Psoas muscle (tissue), 8 donors: ENCODE results near the gene PAQR3. TPM values are rescaled to one million over a fixed set of nuclear protein-coding genes. Genes with fewer than 3 reads are reported as not detected.
A peak's percentile ranks its signal among the peaks of the same experiment; 100 is the strongest.
"Not testable (repeated sequence)": the region's sequence is repeated elsewhere in the genome, so short reads cannot be mapped to it uniquely, and the experiment has no call there.

Experiments
- ATAC-seq, 4 donors: fragments of 200-7000 bp; cut with Tn5 transposase; one replicate each; pipeline ENCODE4 v1.9.1; 2020; ENCODE audit warnings: moderate library complexity in 3 of 4, mild to moderate bottlenecking in 2 of 4
- DNase-seq, 2 donors: peaks; one replicate each; pipeline ENCODE4 v3.0.0-alpha.2; 2020
- H3K27ac ChIP-seq: fragments of 200-600 bp; one replicate; pipeline ENCODE4 v1.8.0; 2022
- H3K27me3 ChIP-seq, 3 donors: fragments of 200-600 bp in 1 of 3; one replicate each; pipeline versions ENCODE4 v1.6.1 to v1.8.0; 2013 to 2022; ENCODE audit warnings: low read length in 2 of 3, mild to moderate bottlenecking in 2 of 3, moderate library complexity in 1 of 3; ENCODE audit not compliant: insufficient read depth in 3 of 3
- H3K36me3 ChIP-seq, 2 donors: fragments of 200-600 bp in 1 of 2; one replicate each; pipeline versions ENCODE4 v1.6.1 to v1.8.0; 2013 to 2022; ENCODE audit warnings: low read depth in 1 of 2, mild to moderate bottlenecking in 1 of 2, moderate library complexity in 1 of 2; ENCODE audit not compliant: insufficient read depth in 1 of 2
- H3K4me1 ChIP-seq: fragments of 200-600 bp; one replicate; pipeline ENCODE4 v1.8.0; 2022
- H3K4me3 ChIP-seq: fragments of 200-600 bp; one replicate; pipeline ENCODE4 v1.8.0; 2022; ENCODE audit warnings: mild to moderate bottlenecking
- H3K9me3 ChIP-seq: fragments of 200-600 bp; one replicate; pipeline ENCODE4 v1.8.0; 2022
- WGBS, 3 donors: extraction: QIAGEN DNeasy Blood & Tissue Kit; methylation state at CpG; one replicate each; pipeline versions ENCODE4 v1.1.6 to v1.1.7; 2013; 5-methylcytosine and 5-hydroxymethylcytosine counted together
- intact Hi-C, 2 donors: fragments of 100-400 bp; cut with DNase I; formaldehyde crosslinking; loops; one replicate each; pipeline versions ENCODE4 v1.11.0 to v1.14.2; 2022
- polyA plus RNA-seq, 3 donors: library from polyadenylated mRNA; stranded (reverse); fragments of 200-250 nt; gene quantifications; one replicate each; pipeline ENCODE4 v1.2.3, GENCODE V29; 2013
- total RNA-seq, 4 donors: library from RNA; stranded (reverse); fragmentation: NEBNext Ultra II Directional in 2 of 4; extraction: Animal tissue kit (Norgen Biotek cat#: 25700) in 2 of 4; gene quantifications; one replicate each; pipeline versions ENCODE4 v1.2.1 to v1.2.4, GENCODE V29; 2021 to 2023
- TF ChIP-seq, protein P1 (sequence below): fragments of 200-600 bp; IDR thresholded peaks from one replicate; pipeline ENCODE4 v1.8.0; 2022; ENCODE audit warnings: antibody characterized with exemption
- donor health status: healthy with polysubstance abuse.
- donor health status: DM: no; HTN: no; CAD: no; lungs with moderate emphysema.
- donor health status: Bipolar disorder and iron deficiency.
- donor health status: healthy.
- donor health status: DM: yes; HTN: yes; CAD: no.
- donor health status: DM: no; HTN: no; CAD: no.
- donor health status: DM: no; HTN: no; CAD: no.
- donor health status: DM: yes; HTN: yes; CAD: no.

Gene PAQR3
- total and polyA plus RNA-seq, 7 donors: 3.9 to 10.7 (median 6.1) TPM

DNA sequence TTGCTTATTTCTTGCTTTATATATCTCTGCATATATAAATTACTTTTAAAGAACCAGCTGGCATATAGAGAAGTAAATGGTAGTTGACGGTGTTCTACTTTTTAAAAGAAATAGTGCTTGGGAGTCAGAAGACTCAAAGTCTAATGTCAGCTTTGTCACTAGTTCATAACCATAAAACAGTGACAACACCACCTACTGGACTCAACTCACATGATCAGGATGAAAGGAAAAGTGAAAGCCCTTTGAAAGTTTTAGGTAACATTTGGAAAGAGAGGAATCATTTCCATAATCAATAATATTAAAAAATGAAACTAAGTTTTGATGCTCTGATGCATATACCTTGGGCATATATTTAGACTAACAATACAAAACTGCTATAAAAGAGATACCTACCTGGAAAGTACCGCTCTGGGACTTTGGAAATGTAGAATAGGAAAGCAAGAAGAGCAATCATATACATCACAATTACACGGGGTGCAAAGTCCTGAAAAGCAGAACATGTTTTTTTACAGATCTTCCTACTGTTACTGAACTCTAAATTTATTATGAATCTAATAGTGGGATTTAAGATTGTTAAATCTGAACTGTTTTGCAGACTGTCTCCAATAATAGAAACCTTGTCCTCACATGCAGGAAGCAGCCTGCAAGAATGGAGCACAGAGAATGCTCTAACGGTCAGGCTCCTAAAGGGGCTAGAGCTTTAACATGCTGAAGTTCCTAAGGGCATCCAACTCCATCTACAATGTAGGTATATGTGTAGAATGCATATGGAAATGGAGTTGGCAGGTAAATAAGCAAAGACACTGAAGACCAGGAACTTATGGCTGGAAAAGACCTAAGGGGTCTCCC lies 15.6 kb downstream of the PAQR3 start:
- DNase-seq: no peak
- 76 to 81% (median 81%) methylated on average over 4 of the region's 4 CpGs for WGBS, 3 donors
- no peaks in the 10 kb centered on the region for H3K4me1 ChIP-seq
- no peaks in the 10 kb centered on the region for H3K9me3 ChIP-seq
- TF ChIP-seq, protein P1, sequence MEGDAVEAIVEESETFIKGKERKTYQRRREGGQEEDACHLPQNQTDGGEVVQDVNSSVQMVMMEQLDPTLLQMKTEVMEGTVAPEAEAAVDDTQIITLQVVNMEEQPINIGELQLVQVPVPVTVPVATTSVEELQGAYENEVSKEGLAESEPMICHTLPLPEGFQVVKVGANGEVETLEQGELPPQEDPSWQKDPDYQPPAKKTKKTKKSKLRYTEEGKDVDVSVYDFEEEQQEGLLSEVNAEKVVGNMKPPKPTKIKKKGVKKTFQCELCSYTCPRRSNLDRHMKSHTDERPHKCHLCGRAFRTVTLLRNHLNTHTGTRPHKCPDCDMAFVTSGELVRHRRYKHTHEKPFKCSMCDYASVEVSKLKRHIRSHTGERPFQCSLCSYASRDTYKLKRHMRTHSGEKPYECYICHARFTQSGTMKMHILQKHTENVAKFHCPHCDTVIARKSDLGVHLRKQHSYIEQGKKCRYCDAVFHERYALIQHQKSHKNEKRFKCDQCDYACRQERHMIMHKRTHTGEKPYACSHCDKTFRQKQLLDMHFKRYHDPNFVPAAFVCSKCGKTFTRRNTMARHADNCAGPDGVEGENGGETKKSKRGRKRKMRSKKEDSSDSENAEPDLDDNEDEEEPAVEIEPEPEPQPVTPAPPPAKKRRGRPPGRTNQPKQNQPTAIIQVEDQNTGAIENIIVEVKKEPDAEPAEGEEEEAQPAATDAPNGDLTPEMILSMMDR: no peak
- H3K4me3 ChIP-seq: no peak overlapping the region
- intact Hi-C loops: no loop called here
- H3K27me3 ChIP-seq: no peaks in the 10 kb centered on the region
- ATAC-seq: no peak
- H3K27ac ChIP-seq: no peak overlapping the region
- H3K36me3 ChIP-seq: peaks cover 2 to 52% of the 10 kb centered on the region in 2 donors

DNA sequence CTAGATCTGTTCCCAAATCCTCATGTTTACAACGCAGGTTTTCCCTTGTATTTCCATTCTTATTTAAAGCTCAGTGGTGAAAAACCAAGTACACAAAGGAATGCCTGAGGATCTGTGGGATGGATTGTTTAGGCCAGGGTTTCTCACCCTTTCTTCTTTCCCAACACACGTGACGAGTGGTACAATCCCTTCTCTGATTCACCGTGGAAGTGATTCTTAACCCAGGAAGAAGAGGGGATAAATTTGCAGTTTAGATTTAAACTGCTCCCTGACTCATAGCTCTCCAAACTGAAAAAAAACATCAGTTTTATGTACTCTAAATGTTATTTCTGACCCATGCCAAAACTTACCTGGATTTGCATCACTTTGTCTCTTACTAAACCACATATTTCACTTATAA lies 17.0 kb downstream of the PAQR3 start:
- H3K36me3 ChIP-seq: peaks cover 2 to 46% of the 10 kb centered on the region in 2 donors

DNA sequence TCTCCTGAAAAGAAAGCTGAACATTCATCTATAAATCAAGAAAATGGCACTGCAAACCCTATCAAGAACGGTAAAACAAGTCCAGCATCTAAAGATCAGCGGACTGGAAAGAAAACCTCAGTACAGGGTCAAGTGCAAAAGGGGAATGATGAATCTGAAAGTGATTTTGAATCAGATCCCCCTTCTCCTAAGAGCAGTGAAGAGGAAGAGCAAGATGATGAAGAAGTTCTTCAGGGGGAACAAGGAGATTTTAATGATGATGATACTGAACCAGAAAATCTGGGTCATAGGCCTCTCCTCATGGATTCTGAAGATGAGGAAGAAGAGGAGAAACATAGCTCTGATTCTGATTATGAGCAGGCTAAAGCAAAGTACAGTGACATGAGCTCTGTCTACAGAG lies 28.6 kb downstream of the PAQR3 start:
- no peaks in the 10 kb centered on the region for H3K27me3 ChIP-seq
- intact Hi-C loops: no loop called here
- H3K27ac ChIP-seq: no peak overlapping the region
- no peak for DNase-seq
- no peak overlapping the region for H3K4me3 ChIP-seq
- peaks cover 3% of the 10 kb centered on the region for H3K4me1 ChIP-seq
- peaks cover 3 to 29% of the 10 kb centered on the region in 2 donors for H3K36me3 ChIP-seq
- ATAC-seq: no peak
- 90 to 92% (median 91%) methylated on average over 2 of the region's 2 CpGs for WGBS, 3 donors
- no peaks in the 10 kb centered on the region for H3K9me3 ChIP-seq
- TF ChIP-seq, protein P1: no peak

More for the DNA sequence above, 17.0 kb downstream of the PAQR3 start:
- intact Hi-C loops: no loop called here
- Histone ChIP-seq H3K9me3 (no peaks in the 10 kb centered on the region), H3K4me1 (no peaks in the 10 kb centered on the region), H3K27me3 (no peaks in the 10 kb centered on the region), H3K4me3 (no peak overlapping the region), H3K27ac (no peak overlapping the region)
- TF ChIP-seq, protein P1: no peak
- 79 to 90% (median 84%) methylated on average over 4 of the region's 4 CpGs for WGBS, 3 donors
- ATAC-seq: no peak
- DNase-seq: no peak

DNA sequence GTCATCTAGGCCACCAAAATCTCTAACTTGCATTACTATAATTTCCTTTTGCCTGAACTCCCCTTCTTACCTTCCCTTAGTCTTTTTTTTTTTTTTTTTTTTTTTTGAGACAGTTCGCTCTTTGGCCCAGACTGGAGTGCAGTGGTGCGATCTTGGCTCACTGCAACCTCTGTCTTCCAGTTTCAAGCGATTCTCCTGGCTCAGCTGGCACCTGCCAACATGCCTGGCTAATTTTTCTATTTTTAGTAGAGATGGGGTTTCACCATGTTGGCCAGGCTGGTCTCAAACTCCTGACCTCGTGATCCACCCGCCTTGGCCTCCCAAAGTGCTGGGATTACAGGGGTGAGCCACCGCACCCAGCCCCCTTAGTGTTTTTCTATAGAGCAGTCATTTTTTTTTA lies 30.3 kb downstream of the PAQR3 start:
- intact Hi-C loops, H3K4me1 ChIP-seq, H3K4me3 ChIP-seq, DNase-seq, H3K27ac ChIP-seq, H3K27me3 ChIP-seq, H3K9me3 ChIP-seq: not testable (repeated sequence)
- 44 to 73% (median 48%) methylated on average over 6 of the region's 6 CpGs for WGBS, 3 donors
- H3K36me3 ChIP-seq: peaks cover 3 to 17% of the 10 kb centered on the region in 2 donors
- ATAC-seq: peak in 3 of 4 donors; percentile 30 to 55 (median 52)

DNA sequence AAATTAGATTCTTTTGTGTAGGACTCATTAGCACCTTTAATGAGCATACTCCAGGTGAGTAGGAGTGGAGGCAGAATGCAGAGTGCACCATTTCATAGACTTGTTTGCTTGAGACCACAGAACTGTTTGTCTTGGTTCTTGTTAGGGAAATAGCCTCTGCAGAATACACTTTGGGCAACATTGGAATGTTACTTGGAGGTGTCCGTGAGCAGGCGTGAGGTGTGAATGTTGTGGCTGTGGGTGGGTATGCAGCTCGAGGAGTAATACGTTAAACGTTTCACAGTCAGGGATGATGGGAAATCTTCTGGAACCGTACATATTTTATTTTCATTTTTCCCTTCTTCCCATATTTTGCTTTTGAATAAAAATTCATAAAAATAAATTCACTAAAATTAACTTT lies 31.6 kb downstream of the PAQR3 start:
- TF ChIP-seq, protein P1: no peak
- Histone ChIP-seq H3K27me3 (no peaks in the 10 kb centered on the region), H3K4me1 (peaks cover 3% of the 10 kb centered on the region), H3K9me3 (no peaks in the 10 kb centered on the region), H3K36me3 (peaks cover 3 to 11% of the 10 kb centered on the region in 2 donors), H3K27ac (no peak overlapping the region), H3K4me3 (no peak overlapping the region)
- DNase-seq: no peak
- intact Hi-C loops: no loop called here
- 94 to 96% (median 95%) methylated on average over 6 of the region's 6 CpGs for WGBS, 3 donors
- ATAC-seq: no peak
